ENCODE results near the gene SPAG5.

DNA sequence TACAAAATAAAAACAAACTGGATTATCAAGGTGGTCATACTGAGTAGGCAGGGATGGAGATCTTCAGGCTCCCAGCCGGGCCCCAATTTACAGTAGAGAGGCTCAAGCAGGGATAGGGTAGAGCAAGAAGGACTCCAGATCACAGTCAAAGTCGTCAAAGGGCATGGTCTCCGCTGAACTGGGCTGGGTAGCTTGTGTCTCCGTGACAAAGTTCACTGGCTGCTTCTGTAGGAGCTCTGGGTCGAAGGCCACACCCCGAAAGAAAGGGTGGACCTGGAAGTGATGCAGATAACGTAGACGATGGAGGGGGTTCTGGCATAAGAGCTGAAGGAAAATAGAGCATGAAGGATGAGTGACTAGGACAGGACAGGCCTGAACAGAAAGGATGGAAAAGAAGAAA lies 11.6 kb upstream of the SPAG5 start:
- TF ChIP-seq POLR2A (IDR thresholded peaks at IDR 0.05), result no peak
- TF ChIP-seq, protein P1, sequence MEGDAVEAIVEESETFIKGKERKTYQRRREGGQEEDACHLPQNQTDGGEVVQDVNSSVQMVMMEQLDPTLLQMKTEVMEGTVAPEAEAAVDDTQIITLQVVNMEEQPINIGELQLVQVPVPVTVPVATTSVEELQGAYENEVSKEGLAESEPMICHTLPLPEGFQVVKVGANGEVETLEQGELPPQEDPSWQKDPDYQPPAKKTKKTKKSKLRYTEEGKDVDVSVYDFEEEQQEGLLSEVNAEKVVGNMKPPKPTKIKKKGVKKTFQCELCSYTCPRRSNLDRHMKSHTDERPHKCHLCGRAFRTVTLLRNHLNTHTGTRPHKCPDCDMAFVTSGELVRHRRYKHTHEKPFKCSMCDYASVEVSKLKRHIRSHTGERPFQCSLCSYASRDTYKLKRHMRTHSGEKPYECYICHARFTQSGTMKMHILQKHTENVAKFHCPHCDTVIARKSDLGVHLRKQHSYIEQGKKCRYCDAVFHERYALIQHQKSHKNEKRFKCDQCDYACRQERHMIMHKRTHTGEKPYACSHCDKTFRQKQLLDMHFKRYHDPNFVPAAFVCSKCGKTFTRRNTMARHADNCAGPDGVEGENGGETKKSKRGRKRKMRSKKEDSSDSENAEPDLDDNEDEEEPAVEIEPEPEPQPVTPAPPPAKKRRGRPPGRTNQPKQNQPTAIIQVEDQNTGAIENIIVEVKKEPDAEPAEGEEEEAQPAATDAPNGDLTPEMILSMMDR (IDR thresholded peaks at IDR 0.05), result no peak
- TF ChIP-seq EP300 (IDR thresholded peaks at IDR 0.05), result no peak

Data from tibial nerve (tissue), 4 donors.